Stimulated activated CD4-positive, alpha-beta T cell treated with anti-CD3 and anti-CD28 coated beads, Interleukin-1b, Interleukin-23, amount 100 ng/mL, for 24 hours (primary cell): ENCODE results near the gene PRKAG2.

Source experiments
- DNase-seq, 4 experiments: peaks; one replicate each; pipeline ENCODE4 v3.0.0-alpha.2; 2020; ENCODE audit warnings: low read depth in 4 of 4, low spot score in 1 of 4

PRKAG2 gene

GRCh38 chr7:151663382-151664100 is 213.4 kb downstream of the PRKAG2 start:
- no peak for DNase-seq

- DNase-seq, result no peak
These were observed 214.6 kb downstream of the PRKAG2 start for GRCh38 chr7:151662251-151662826.

GRCh38 chr7:151661587-151661986 is 215.3 kb downstream of the PRKAG2 start:
- no peak for DNase-seq

GRCh38 chr7:151660141-151660540 is 216.8 kb downstream of the PRKAG2 start:
- no peak for DNase-seq

GRCh38 chr7:151659219-151659618 is 217.7 kb downstream of the PRKAG2 start:
- DNase-seq, result no peak

- no peak for DNase-seq
These were observed 218.1 kb downstream of the PRKAG2 start for GRCh38 chr7:151658778-151659177.

- DNase-seq, result no peak
These were observed 219.7 kb downstream of the PRKAG2 start for GRCh38 chr7:151657173-151657572.

GRCh38 chr7:151655555-151655954 is 221.4 kb downstream of the PRKAG2 start:
- no peak for DNase-seq

GRCh38 chr7:151652111-151652510 is 224.8 kb downstream of the PRKAG2 start:
- DNase-seq, result no peak

GRCh38 chr7:151650161-151650560 is 226.8 kb downstream of the PRKAG2 start:
- DNase-seq, result no peak

- DNase-seq, result no peak
These were observed 228.5 kb downstream of the PRKAG2 start for GRCh38 chr7:151648429-151648828.

- DNase-seq, result no peak
These were observed 229.0 kb downstream of the PRKAG2 start for GRCh38 chr7:151647874-151648273.

GRCh38 chr7:151647006-151647405 is 229.9 kb downstream of the PRKAG2 start:
- no peak for DNase-seq

- DNase-seq, result no peak
These were observed 231.6 kb downstream of the PRKAG2 start for GRCh38 chr7:151645311-151645710.

GRCh38 chr7:151644554-151644953 is 232.4 kb downstream of the PRKAG2 start:
- DNase-seq, result no peak

- DNase-seq, result no peak
These were observed 234.2 kb downstream of the PRKAG2 start for GRCh38 chr7:151642746-151643145.

- DNase-seq, result no peak
These were observed 235.3 kb downstream of the PRKAG2 start for GRCh38 chr7:151641587-151641986.

GRCh38 chr7:151637781-151638261 is 239.1 kb downstream of the PRKAG2 start:
- DNase-seq, result no peak

GRCh38 chr7:151634643-151635042 is 242.3 kb downstream of the PRKAG2 start:
- DNase-seq, result no peak

GRCh38 chr7:151633516-151633812 is 243.5 kb downstream of the PRKAG2 start:
- no peak for DNase-seq

- DNase-seq, result peak in 3 of 4 experiments; percentile 9 to 32 (median 13)
These were observed 244.0 kb downstream of the PRKAG2 start for GRCh38 chr7:151632750-151633515.
